H1 (cell line): Measurements from ENCODE around the gene JAKMIP3.

Source experiments
- CBX8 ChIP-seq: fragments of 300-800, 300-1000 bp; sonication (generic); IDR thresholded peaks from 2 replicates; pipeline ENCODE4 v1.7.1; 2016; ENCODE audit warnings: low read depth, low read length, borderline replicate concordance
- CEBPB ChIP-seq: IDR thresholded peaks from 2 replicates; pipeline ENCODE4 v1.6.1; 2012; ENCODE audit warnings: low read depth, low read length
- EZH2 ChIP-seq: fragments of 200-600 bp; sonication (generic); IDR thresholded peaks from 2 replicates; pipeline ENCODE4 v1.7.1; 2012; ENCODE audit warnings: low read depth, mild to moderate bottlenecking, moderate library complexity, low read length, inconsistent platforms; ENCODE audit not compliant: severe bottlenecking
- POLR2A ChIP-seq, 2 experiments: IDR thresholded peaks; 1 replicate in 1 of 2; 2 replicates in 1 of 2; pipeline ENCODE4 v1.6.1; 2011; ENCODE audit warnings: low read depth in 2 of 2, low read length in 2 of 2, mild to moderate bottlenecking in 2 of 2; ENCODE audit errors: control extremely low read depth in 1 of 2
- POLR2AphosphoS5 ChIP-seq: IDR thresholded peaks from 2 replicates; pipeline ENCODE4 v1.6.1; 2011; ENCODE audit warnings: low read depth, low read length
- TF ChIP-seq, protein P1 (sequence below), 3 experiments: IDR thresholded peaks; 1 replicate in 2 of 3; 2 replicates in 1 of 3; pipeline versions ENCODE4 v1.5.1 to v1.6.1; 2011; ENCODE audit warnings: low read length in 3 of 3, mild to moderate bottlenecking in 3 of 3, inconsistent platforms in 2 of 3, low read depth in 1 of 3, moderate library complexity in 1 of 3; ENCODE audit not compliant: insufficient read depth in 1 of 3; ENCODE audit errors: control extremely low read depth in 1 of 3
- TF ChIP-seq, protein P2 (sequence below): IDR thresholded peaks from 2 replicates; pipeline ENCODE4 v1.6.1; 2012; ENCODE audit warnings: low read length, inconsistent platforms

DNA sequence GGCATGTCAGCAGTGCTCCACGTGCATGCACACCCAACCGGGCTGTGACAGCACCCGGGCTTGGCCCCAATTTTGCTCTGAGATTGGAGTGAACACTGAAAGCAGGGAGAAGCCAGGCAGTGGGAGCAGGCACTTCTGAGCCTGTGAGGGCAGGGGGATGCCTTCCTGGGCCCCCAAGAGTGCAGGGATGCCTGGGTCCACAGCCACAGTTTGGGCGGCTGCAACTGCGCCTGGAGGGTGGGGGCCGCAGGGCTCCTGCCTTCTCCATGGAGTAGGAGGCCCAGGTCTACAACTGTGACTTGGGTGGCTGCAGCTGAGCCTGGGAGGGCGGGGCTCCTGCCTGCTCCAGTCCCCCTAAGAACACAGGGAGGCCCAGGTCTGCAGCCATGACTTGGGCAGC is 46.4 kb upstream of the JAKMIP3 start:
- TF ChIP-seq EZH2 (no peak), CBX8 (no peak), POLR2A (IDR thresholded peaks at IDR 0.05; ENCODE audit: control extremely low read depth in 1 of 2, low read depth in 2 of 2, low read length in 2 of 2) (no peak), POLR2AphosphoS5 (no peak), CEBPB (no peak)
- TF ChIP-seq, protein P1, sequence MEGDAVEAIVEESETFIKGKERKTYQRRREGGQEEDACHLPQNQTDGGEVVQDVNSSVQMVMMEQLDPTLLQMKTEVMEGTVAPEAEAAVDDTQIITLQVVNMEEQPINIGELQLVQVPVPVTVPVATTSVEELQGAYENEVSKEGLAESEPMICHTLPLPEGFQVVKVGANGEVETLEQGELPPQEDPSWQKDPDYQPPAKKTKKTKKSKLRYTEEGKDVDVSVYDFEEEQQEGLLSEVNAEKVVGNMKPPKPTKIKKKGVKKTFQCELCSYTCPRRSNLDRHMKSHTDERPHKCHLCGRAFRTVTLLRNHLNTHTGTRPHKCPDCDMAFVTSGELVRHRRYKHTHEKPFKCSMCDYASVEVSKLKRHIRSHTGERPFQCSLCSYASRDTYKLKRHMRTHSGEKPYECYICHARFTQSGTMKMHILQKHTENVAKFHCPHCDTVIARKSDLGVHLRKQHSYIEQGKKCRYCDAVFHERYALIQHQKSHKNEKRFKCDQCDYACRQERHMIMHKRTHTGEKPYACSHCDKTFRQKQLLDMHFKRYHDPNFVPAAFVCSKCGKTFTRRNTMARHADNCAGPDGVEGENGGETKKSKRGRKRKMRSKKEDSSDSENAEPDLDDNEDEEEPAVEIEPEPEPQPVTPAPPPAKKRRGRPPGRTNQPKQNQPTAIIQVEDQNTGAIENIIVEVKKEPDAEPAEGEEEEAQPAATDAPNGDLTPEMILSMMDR (IDR thresholded peaks at IDR 0.05; ENCODE audit: control extremely low read depth in 1 of 3, insufficient read depth in 1 of 3, low read depth in 1 of 3, low read length in 3 of 3): no peak
- TF ChIP-seq, protein P2, sequence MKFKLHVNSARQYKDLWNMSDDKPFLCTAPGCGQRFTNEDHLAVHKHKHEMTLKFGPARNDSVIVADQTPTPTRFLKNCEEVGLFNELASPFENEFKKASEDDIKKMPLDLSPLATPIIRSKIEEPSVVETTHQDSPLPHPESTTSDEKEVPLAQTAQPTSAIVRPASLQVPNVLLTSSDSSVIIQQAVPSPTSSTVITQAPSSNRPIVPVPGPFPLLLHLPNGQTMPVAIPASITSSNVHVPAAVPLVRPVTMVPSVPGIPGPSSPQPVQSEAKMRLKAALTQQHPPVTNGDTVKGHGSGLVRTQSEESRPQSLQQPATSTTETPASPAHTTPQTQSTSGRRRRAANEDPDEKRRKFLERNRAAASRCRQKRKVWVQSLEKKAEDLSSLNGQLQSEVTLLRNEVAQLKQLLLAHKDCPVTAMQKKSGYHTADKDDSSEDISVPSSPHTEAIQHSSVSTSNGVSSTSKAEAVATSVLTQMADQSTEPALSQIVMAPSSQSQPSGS: no peak
